HG02943 (cell line): ENCODE data around the gene RHEB.
A peak's percentile ranks its signal among the peaks of the same experiment; 100 is the strongest.

Experiments used
- ATAC-seq: cut with Tn5 transposase; IDR thresholded peaks from one replicate; pipeline ENCODE4 v1.9.1; 2021; ENCODE audit warnings: mild to moderate bottlenecking, low read depth, moderate library complexity; ENCODE audit not compliant: unreplicated experiment

RHEB gene

DNA sequence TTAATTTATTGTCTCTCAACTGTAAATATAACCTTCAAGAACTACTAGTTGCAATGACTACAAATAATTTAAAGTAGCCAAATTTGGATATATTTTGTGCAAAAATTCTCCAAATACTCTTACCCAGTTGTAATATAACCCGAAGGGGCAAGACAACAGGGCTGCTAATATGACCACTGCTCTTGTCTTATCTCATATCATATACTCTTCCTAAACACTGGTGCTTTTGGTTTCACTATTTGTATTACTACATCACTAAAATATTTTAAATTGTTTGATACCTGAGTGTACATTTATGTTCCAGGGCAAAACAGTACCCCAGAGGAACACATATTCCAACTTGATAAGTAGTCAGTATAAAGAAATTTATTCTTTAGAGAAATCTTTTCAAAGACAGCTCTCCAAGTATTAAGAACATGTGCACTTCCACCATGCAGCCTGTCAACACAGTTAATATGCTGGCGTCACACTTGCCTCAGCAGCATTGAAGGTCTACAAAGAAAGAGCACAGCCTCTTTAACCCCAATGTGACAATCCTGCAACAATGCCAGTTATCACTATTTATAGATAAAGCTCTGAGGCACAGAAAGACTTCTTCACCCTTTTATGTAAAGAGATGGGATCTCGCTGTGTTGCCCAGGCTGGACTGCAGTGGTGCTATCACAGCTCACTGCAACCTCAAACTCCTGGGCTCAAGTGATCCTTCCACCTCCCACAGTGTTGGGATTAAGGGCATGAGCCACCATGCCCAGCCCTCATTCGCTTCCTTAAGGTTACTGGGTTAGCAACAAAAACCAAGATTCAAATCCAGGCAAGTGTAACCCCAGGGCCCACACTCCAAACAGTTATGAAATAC, 37.8 kb downstream of the RHEB start:
- ATAC-seq: no peak

DNA sequence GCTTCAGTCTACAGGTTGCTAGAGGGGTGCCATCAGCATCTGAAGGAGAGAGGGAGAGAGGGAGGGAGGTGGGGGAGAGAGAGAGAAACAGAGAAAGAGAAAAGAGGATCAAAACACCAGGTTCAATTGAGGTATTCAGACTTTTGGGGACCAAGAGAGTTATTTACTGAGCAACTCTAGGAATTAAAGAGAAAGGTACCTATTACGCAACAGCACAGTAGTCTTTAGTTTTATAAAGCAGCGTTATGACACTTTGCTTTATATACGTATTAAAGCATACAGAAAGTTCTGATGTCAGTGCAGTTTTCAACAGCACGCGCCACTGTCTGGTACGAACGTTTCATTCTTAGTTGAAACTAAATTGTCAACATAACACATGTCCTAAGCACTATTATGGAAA, 41.8 kb downstream of the RHEB start:
- no peak for ATAC-seq

- peak; percentile 39 for ATAC-seq
Measured at GRCh38 chr7:151472644-151473380, 46.9 kb downstream of the RHEB start.

DNA sequence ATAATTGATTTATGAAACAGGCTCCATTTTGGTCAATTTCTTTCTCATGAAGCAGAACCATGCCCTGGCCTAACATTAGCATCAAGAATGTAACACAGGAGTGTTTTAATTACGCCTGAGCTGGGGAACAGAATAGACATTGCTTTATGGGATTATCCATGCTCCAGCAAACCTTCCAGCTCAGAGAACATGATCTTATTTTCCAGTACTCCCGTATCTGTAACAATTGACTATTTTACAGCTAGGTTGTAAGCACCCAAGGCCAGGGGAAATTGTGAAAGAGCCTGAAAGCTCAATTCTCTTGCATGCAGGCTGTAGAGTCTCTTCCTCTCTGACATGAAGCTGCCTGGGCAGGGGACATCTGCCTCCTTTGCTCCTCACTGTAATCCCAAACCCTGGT, 49.0 kb downstream of the RHEB start:
- no peak for ATAC-seq

GRCh38 chr7:151469281-151469680, 50.4 kb downstream of the RHEB start:
- no peak for ATAC-seq

DNA sequence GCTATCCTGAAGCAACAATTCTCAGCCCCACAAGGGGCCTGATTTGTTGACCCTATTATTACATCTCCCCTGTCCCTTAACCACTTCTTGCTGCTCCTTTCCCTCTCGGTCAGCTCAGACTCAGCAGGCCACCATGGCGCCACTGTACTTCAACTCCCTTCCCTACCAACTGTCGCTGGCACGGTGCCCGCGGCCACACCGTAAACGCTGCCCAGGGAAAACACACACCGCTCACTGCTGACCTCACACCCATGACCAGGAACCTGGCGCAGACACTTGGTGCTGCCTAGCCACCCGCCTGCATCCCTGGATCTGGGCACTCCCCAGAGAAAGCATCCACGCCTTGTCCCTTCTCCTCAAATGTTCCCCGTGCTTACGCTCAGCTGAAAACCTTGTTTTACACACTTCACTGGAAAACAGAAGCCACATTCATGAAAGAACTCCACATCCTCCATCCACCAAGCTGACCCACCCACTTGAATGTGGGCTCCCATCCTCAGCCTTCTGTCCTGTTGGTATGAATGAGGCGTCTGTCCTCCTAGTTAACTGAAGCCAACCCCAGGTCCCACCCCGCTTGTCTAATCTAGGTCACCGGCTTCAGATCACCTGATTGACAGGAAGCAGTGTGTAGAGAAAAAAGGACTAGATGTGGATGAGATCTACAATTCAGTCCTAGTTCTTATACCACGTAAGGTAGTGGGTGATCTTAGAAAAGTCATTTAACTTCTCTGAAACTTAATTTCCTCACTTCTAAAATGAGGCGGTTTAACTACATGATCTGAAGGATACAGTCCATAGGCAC, 51.3 kb downstream of the RHEB start:
- no peak for ATAC-seq

DNA sequence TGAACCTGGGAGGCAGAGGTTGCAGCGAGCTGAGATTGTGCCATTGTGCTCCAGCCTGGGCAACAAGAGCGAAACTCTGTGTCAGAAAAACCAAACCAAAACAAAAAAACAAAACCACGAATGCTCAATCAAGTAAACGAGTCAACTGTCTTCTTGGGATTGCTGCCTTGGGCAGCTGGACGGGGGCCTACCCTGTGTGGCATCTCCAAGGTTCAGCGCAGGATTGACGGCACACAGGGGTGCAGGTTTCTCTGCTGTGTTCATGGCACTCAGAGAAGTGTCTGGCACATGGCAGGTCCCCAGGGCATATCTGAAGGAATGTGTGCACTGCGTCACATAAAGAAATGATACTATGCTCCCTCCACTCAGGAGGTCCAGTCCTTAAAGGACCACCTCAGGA, 54.5 kb downstream of the RHEB start:
- no peak for ATAC-seq

DNA sequence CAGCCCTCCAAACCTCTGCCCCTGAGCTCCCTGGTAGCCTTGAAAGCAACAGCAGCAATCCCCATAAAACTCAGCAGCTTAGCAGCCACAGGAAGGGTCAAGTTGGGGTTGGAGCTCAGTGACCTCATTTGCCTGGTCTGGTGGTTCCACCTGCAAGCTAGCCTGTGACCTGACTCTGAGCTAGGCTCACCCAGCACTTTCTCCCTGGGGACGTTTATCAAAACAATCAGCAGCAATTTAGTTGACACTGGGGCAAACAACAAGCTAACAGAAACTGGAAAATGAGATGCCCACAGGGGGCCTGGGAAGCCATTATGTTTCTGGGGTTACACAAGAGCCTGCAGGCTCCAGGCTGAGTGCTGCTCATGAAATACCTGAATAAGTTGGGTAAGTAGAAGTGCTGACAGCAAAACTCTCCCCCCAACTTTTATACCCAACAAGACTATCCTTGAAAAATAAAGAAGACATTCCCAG, 57.4 kb downstream of the RHEB start:
- no peak for ATAC-seq

DNA sequence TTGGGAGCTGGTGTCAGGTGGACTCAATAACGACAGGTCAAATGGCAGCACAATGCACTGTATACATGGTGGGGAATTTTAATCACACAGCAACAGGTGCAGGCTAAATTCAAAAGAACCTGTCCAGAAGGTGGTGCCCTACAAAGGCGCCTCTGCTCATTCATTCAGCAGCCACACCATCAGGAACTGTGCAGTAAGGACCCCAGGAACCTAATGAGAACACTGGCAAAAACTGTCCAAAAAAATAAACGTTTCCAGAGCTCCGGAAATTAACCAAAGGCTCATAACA, 57.8 kb downstream of the RHEB start:
- ATAC-seq: no peak

DNA sequence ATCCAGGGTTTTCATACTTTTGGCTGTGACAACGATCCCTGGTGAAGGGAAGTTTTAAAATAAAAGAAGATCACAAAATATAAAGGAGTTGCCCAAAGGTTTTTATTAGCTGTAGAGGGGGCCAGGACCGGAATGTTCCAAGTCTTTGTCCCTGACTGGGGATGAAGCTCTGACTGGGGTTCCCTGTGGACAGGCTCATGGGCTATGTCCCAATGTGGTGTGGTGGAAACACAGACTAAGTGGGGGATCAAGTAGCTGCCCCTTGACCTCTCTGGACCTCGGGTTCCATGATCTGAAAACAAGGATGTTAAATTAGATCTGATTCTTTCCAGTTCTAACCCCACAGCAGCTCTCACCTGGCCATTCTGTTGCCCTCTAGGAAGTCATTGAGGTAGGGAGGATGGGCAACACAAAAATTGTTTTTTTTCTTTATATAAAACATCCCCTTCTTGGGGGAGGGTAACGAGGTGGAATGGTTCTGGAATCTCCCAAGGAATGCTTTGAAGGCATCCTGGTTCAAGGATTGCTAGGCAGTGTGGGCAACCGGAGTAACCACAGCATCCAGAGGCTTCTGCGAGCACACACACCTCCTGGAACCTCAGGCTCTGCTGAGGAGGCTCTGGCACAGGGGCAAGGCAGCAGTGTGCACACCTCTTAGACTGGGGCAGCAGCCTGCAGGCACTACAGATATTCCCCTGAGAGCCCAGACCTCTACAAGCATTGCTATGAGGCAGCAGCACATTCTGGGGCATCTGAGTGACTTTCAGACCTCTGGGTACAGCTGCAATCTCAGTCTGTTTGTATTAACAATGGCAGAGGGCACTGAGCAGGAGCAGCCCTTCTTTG, 58.4 kb downstream of the RHEB start:
- no peak for ATAC-seq

- ATAC-seq: no peak
Measured at GRCh38 chr7:151460474-151460855, 59.2 kb downstream of the RHEB start.

DNA sequence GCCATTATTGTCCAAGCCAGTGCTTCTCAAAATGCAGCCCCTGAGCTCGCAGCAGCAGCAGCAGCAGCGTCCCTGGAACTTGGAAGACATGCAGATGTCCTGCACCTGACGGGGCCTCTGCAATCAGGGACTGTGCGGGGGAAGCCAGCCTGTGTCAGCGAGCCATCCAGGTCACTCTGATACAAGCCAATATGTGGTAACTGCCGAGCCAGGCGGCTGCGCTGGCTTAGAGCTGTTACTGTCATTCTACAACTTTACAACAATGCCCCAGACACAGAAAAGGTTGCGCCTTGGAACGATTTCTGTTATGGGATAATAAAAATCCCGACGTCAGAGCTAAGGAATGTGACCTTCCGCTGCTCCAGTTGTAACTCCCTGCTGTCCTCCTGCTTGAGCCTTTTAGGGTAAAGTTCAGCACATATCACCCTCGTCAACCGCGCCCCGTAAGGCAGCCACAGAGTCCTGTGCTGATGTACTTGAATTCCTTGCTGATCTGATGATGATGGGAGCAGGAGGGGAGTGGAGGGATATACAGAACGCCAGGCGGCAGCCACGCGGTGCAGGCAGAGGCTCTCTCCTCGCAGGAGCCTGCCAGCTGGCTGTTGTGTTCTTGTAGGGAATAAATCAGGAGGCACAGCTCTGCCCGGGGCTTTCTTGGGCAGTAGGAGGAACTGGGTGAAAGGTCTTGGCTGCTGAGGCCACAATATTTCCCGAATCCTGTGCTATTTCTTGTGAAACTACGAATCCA, 59.8 kb downstream of the RHEB start:
- ATAC-seq: no peak

DNA sequence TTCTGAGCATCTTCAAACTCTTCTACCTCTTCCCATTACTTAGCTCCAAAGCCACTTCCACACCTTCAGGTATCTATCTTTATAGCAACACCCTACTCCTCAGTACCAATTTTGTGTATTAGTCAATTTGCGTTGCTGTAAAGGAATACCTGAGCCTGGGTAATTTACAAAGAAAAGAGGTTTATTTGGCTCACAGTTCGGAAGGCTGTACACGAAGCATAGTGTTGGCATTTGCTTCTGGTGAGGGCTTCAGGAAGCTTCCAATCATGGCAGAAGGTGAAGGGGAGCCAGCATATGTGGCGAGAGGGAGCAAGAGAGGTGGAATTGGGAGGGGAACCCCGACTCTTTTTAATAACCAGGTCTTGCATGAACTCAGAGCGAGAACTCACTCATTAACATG, 62.2 kb downstream of the RHEB start:
- ATAC-seq: no peak

GRCh38 chr7:151456782-151457181, 62.9 kb downstream of the RHEB start:
- no peak for ATAC-seq

DNA sequence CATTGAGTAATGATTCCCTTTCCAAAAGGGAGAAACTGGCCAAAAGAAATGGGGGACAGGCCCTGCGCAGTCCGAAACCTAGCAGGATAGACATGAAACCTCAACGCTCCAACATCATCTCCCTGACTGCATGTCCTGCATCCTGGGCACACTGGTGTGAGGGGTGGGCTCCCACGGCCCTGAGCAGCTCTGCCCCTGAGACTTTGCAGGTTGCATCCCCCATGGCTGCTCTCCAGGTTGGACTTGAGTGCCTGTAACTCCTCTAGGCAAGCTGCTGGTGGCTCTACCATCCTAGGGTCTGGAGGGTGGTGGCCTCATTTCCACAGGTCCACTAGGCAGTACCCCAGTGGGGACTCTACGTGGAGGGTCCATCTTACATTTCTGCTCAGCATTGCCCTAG, 63.4 kb downstream of the RHEB start:
- ATAC-seq: no peak

DNA sequence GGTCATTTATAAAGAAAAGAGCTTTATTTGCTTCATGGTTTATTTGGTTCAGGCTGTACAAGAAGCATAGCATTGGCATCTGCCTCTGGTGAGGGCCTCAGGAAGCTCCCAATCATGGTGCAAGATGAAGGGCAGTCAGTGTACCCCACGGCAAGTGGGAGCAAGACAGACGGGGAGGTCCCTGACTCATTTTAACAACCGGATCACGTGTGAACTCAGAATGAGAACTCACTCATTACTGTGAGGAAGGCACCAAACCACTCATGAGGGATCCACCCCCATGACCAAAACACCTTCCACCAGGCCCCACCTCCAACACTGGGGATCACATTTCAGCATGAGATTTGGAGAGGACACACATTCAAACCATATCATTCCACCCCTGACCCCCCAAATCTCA, 64.0 kb downstream of the RHEB start:
- ATAC-seq: no peak

- no peak for ATAC-seq
Measured at GRCh38 chr7:151454932-151455530, 64.7 kb downstream of the RHEB start.

GRCh38 chr7:151454305-151454704, 65.4 kb downstream of the RHEB start:
- no peak for ATAC-seq

- ATAC-seq: no peak
Measured at GRCh38 chr7:151453326-151453791, 66.3 kb downstream of the RHEB start.
